Tibial nerve (tissue), 4 donors: Measurements from ENCODE around the gene CCN2. TPM values are rescaled to one million over a fixed set of nuclear protein-coding genes. Genes with fewer than 3 reads are reported as not detected.

ENCODE experiments used
- DNase-seq, 2 donors: peaks; one replicate each; pipeline ENCODE4 v3.0.0-alpha.2; 2019; ENCODE audit warnings: low spot score in 2 of 2
- H3K27ac ChIP-seq, 4 donors: fragments of 200-600 bp; sonication (generic) in 3 of 4; one replicate each; pipeline ENCODE4 v1.5.1; 2017 to 2019; ENCODE audit warnings: mild to moderate bottlenecking in 1 of 4
- H3K27me3 ChIP-seq, 2 donors: fragments of 200-600 bp; sonication (generic) in 1 of 2; one replicate each; pipeline versions ENCODE4 v1.5.1 to v1.6.0; 2017 to 2019
- H3K36me3 ChIP-seq, 3 donors: fragments of 200-600 bp; sonication (generic); one replicate each; pipeline ENCODE4 v1.5.1; 2018 to 2019
- H3K4me1 ChIP-seq, 4 donors: fragments of 200-600 bp; sonication (generic) in 3 of 4; one replicate each; pipeline ENCODE4 v1.5.1; 2017 to 2019
- H3K4me3 ChIP-seq, 4 donors: fragments of 200-600 bp; sonication (generic) in 3 of 4; one replicate each; pipeline ENCODE4 v1.5.1; 2017 to 2019; ENCODE audit warnings: mild to moderate bottlenecking in 1 of 4, moderate library complexity in 1 of 4
- H3K9me3 ChIP-seq, 4 donors: fragments of 200-600 bp; sonication (generic) in 3 of 4; one replicate each; pipeline ENCODE4 v1.5.1; 2017 to 2019
- EP300 ChIP-seq, 2 donors: sonication (generic); formaldehyde crosslinking; IDR thresholded peaks; one replicate each; pipeline ENCODE4 v1.6.1; 2017; ENCODE audit warnings: antibody characterized with exemption in 2 of 2, mild to moderate bottlenecking in 1 of 2
- POLR2A ChIP-seq, 2 donors: fragments of 450-650 bp; IDR thresholded peaks; one replicate each; pipeline ENCODE4 v1.6.1; 2017; ENCODE audit warnings: antibody characterized with exemption in 2 of 2, mild to moderate bottlenecking in 2 of 2, moderate library complexity in 2 of 2
- WGBS, 2 donors: methylation state at CpG; one replicate each; pipeline ENCODE4 v1.1.5; 2018; 5-methylcytosine and 5-hydroxymethylcytosine counted together
- total RNA-seq, 4 donors: library from RNA; depleted of rRNA; stranded (reverse); fragments of >200 nt; gene quantifications; one replicate each; pipeline ENCODE4 v1.1.0, GENCODE V29; 2016
- TF ChIP-seq, protein P1 (sequence below), 5 experiments: fragments of 200-600 bp in 3 of 5; fragments of 450-650 bp in 2 of 5; sonication (generic) in 3 of 5; IDR thresholded peaks; one replicate each; pipeline ENCODE4 v1.5.1; 2016 to 2019; ENCODE audit warnings: antibody characterized with exemption in 5 of 5, mild to moderate bottlenecking in 3 of 5, moderate library complexity in 2 of 5

The CCN2 gene
- total RNA-seq, 4 donors from 2014 or later = 206 to 411 (median 307) TPM

DNA sequence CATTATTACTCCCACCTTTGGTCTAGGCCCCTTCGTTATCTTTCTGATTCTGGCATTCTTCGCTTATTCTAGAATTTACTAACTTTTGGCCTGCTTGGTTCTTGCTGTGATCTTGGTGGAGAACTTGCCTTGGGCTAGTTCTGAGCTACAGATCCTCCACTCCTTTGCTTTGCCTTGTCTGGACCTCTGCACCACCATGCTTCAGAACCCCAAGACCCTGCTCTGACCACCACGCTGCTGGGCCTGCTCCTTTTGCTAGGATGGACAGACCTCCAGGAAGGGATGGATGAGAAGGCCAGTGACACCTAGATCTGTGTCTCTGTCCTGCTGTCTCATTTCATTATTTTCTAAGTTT is 30.4 kb upstream of the CCN2 start:
- no peaks in the 10 kb centered on the region for H3K9me3 ChIP-seq
- H3K4me3 ChIP-seq = no peak overlapping the region
- WGBS, 2 donors = 89 to 95% methylated on average over 3 of the region's 3 CpGs
- H3K4me1 ChIP-seq = peaks cover 0 to 41% (median 3%) of the 10 kb centered on the region in 4 donors
- no peaks in the 10 kb centered on the region for H3K36me3 ChIP-seq
- no peak for DNase-seq
- H3K27me3 ChIP-seq = no peaks in the 10 kb centered on the region
- no peak for TF ChIP-seq POLR2A (IDR thresholded peaks at IDR 0.05)
- no peak for TF ChIP-seq EP300 (IDR thresholded peaks at IDR 0.05)
- TF ChIP-seq, protein P1, sequence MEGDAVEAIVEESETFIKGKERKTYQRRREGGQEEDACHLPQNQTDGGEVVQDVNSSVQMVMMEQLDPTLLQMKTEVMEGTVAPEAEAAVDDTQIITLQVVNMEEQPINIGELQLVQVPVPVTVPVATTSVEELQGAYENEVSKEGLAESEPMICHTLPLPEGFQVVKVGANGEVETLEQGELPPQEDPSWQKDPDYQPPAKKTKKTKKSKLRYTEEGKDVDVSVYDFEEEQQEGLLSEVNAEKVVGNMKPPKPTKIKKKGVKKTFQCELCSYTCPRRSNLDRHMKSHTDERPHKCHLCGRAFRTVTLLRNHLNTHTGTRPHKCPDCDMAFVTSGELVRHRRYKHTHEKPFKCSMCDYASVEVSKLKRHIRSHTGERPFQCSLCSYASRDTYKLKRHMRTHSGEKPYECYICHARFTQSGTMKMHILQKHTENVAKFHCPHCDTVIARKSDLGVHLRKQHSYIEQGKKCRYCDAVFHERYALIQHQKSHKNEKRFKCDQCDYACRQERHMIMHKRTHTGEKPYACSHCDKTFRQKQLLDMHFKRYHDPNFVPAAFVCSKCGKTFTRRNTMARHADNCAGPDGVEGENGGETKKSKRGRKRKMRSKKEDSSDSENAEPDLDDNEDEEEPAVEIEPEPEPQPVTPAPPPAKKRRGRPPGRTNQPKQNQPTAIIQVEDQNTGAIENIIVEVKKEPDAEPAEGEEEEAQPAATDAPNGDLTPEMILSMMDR (IDR thresholded peaks at IDR 0.05) = no peak
- no peak overlapping the region for H3K27ac ChIP-seq

DNA sequence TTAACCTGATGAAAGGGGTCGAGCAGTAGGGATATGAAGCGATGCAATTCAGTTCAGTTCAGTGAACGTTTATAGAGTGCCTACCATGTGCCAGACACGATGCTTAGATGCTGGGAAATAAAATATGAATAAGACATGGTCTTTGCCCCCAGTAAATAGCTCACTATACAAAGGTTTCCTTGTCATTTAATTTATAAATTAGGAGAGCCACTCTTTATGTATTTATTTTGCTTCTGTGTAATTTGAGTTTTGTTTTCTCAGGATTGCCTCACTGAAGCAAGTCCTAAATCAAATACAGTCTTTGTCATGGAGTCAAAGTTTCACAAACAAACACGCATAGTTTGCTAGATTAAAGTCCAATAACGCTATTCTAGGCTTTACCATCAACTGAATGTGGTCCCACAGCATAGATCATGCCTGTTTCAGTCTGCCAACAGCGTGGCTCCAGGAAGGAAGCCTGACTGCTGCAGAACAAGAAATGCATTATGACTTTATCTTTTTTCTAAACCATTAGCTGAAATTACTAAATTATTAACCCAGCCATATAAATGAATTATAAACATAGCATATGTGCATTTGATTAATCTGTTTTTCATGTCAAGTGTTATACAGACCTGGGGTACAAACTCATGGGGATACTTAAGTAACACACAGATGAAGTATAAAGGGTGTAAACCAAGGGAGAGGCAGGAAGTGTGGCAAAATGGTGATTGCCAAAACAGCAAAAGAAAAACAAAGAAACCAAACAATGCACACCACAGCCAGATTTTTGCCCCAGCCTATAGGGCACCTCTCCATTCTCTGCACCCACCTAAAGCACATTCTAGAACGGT is 29.8 kb upstream of the CCN2 start:
- TF ChIP-seq POLR2A (IDR thresholded peaks at IDR 0.05) = no peak
- TF ChIP-seq, protein P1 (IDR thresholded peaks at IDR 0.05) = no peak
- no peak for TF ChIP-seq EP300 (IDR thresholded peaks at IDR 0.05)
- H3K27ac ChIP-seq = no peak overlapping the region
- H3K9me3 ChIP-seq = no peaks in the 10 kb centered on the region
- no peak overlapping the region for H3K4me3 ChIP-seq
- H3K27me3 ChIP-seq = no peaks in the 10 kb centered on the region
- WGBS, 2 donors = 37 to 38% methylated on average over 8 of the region's 8 CpGs
- peaks cover 0 to 45% (median 3%) of the 10 kb centered on the region in 4 donors for H3K4me1 ChIP-seq
- DNase-seq = no peak
- H3K36me3 ChIP-seq = no peaks in the 10 kb centered on the region

DNA sequence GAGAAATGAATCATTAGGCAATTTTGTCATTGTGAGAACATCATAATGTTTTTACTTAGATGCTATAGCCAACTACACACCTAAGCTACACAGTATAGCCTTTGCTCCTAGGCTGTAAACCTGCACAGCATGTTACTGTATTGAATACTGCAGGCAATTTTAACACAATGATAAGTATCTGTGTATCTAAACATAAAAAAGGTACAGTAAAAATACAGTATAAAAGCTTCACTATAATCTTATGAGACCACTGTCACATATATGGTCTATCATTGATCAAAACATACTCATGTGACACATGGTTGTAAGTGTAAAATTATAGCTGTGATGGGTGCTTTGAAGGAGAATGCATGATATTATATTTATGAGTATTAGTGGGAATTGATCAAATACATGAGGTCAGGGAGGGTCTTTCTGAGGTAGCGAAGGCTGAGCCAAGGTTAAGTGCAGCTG is 29.2 kb upstream of the CCN2 start:
- no peak for DNase-seq
- H3K4me3 ChIP-seq = no peak overlapping the region
- H3K27ac ChIP-seq = no peak overlapping the region
- H3K9me3 ChIP-seq = no peaks in the 10 kb centered on the region
- 58 to 59% methylated on average over 1 of the region's 1 CpG for WGBS, 2 donors
- H3K36me3 ChIP-seq = no peaks in the 10 kb centered on the region
- H3K4me1 ChIP-seq = peaks cover 0 to 45% (median 3%) of the 10 kb centered on the region in 4 donors
- TF ChIP-seq POLR2A (IDR thresholded peaks at IDR 0.05) (no peak), EP300 (IDR thresholded peaks at IDR 0.05) (no peak)
- TF ChIP-seq, protein P1 (IDR thresholded peaks at IDR 0.05) = no peak
- no peaks in the 10 kb centered on the region for H3K27me3 ChIP-seq

DNA sequence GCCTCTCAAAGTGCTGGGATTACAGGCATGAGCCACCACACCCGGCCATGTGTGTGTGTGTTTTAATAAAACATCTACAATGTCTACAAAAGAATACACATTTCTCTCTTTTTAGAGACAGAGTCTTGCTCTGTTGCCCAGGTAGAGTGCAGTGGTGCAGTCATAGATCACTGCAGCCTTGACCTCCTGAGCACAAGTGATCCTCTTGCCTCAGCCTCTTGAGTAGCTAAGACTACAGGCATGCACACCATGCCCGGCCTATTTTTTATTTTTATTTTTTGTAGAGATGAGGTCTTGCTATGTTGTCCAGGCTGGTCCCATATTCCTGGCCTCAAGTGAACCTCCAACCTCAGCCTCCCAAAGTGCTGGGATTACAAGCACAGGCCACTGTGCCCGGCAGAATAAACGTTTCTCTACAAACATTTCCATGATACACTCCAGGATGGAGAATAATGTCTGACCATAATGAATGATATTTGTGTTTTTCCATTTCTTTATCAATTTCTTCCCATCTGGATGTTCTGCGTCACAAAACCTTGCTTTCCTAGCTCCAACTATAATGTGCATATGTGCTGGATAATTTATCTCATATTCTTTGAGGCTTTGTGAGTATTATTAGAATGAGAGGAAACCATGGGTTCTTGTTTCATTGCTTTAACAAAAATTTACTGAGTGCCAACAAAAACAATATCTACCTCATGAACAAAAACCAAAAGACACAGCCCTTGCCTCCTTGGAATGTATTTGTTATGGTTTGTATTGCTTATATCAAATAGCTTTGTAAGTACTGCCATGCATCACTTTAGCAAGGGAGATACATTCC is 28.6 kb upstream of the CCN2 start:
- H3K9me3 ChIP-seq = no peaks in the 10 kb centered on the region
- H3K4me1 ChIP-seq = peaks cover 0 to 45% (median 3%) of the 10 kb centered on the region in 4 donors
- H3K4me3 ChIP-seq = no peak overlapping the region
- no peak for TF ChIP-seq POLR2A (IDR thresholded peaks at IDR 0.05)
- TF ChIP-seq EP300 (IDR thresholded peaks at IDR 0.05) = no peak
- TF ChIP-seq, protein P1 (IDR thresholded peaks at IDR 0.05) = no peak
- H3K36me3 ChIP-seq = no peaks in the 10 kb centered on the region
- no peaks in the 10 kb centered on the region for H3K27me3 ChIP-seq
- no peak for DNase-seq
- no peak overlapping the region for H3K27ac ChIP-seq
- WGBS, 2 donors = 76 to 91% methylated on average over 5 of the region's 5 CpGs

DNA sequence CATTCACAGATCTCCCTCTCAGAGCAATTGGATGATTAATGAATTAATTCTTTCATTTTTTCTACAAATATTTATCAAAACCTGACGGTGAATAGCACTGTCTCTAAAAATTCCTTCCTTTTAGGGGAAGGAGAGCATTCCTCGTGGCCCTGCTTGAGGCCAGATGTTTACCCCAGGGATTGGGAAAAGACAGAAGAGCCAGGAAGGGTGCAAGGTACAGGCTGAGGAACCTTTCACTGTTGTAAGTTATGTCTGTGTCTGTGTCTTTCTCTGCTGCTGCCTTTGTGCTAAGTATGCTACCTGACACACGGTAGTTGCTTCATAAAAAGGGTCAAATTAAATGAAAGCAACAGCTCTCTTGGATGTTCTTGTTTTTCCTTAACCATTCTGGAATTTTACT is 27.4 kb upstream of the CCN2 start:
- H3K27me3 ChIP-seq = no peaks in the 10 kb centered on the region
- peaks cover 0 to 45% (median 3%) of the 10 kb centered on the region in 4 donors for H3K4me1 ChIP-seq
- TF ChIP-seq POLR2A (IDR thresholded peaks at IDR 0.05) (no peak), EP300 (IDR thresholded peaks at IDR 0.05) (no peak)
- TF ChIP-seq, protein P1 (IDR thresholded peaks at IDR 0.05) = no peak
- DNase-seq = no peak
- H3K36me3 ChIP-seq = no peaks in the 10 kb centered on the region
- no peak overlapping the region for H3K4me3 ChIP-seq
- no peaks in the 10 kb centered on the region for H3K9me3 ChIP-seq
- H3K27ac ChIP-seq = no peak overlapping the region
- 64 to 65% methylated on average over 3 of the region's 3 CpGs for WGBS, 2 donors
